HG03135 (cell line): ENCODE measurements around the gene PIGH.
"Not testable (repeated sequence)": the region's sequence is repeated elsewhere in the genome, so short reads cannot be mapped to it uniquely, and the experiment has no call there.

Source experiments
- ATAC-seq: cut with Tn5 transposase; IDR thresholded peaks from one replicate; pipeline ENCODE4 v1.9.1; 2021; ENCODE audit warnings: mild to moderate bottlenecking, moderate library complexity; ENCODE audit not compliant: unreplicated experiment

The PIGH gene

GRCh38 chr14:67609642-67610310 is 9.7 kb upstream of the PIGH start:
- no peak for ATAC-seq

- no peak for ATAC-seq
These were observed 7.6 kb upstream of the PIGH start for GRCh38 chr14:67607646-67608045.

GRCh38 chr14:67602995-67603545 is 3.0 kb upstream of the PIGH start:
- peak; percentile 68 for ATAC-seq

- ATAC-seq = no peak
These were observed 2.0 kb upstream of the PIGH start for GRCh38 chr14:67602076-67602475.

- ATAC-seq = not testable (repeated sequence)
These were observed 500 bp upstream of the PIGH start for GRCh38 chr14:67600562-67600974.

GRCh38 chr14:67595392-67595791 is 4.7 kb downstream of the PIGH start:
- ATAC-seq = no peak

- ATAC-seq = not testable (repeated sequence)
These were observed 6.4 kb downstream of the PIGH start for GRCh38 chr14:67593650-67594049.

- no peak for ATAC-seq
These were observed 10.8 kb downstream of the PIGH start for GRCh38 chr14:67589204-67589770.

- no peak for ATAC-seq
These were observed 13.7 kb downstream of the PIGH start for GRCh38 chr14:67586369-67586768.

- no peak for ATAC-seq
These were observed 15.1 kb downstream of the PIGH start for GRCh38 chr14:67584978-67585377.

GRCh38 chr14:67583711-67584644 is 16.1 kb downstream of the PIGH start:
- no peak for ATAC-seq

GRCh38 chr14:67582061-67582460 is 18.0 kb downstream of the PIGH start:
- no peak for ATAC-seq

GRCh38 chr14:67581643-67582042 is 18.4 kb downstream of the PIGH start:
- no peak for ATAC-seq

- ATAC-seq = no peak
These were observed 19.5 kb downstream of the PIGH start for GRCh38 chr14:67580336-67581171.

GRCh38 chr14:67579636-67580035 is 20.4 kb downstream of the PIGH start:
- ATAC-seq = no peak

GRCh38 chr14:67579040-67579439 is 21.0 kb downstream of the PIGH start:
- no peak for ATAC-seq

- ATAC-seq = no peak
These were observed 21.9 kb downstream of the PIGH start for GRCh38 chr14:67577909-67578749.

- ATAC-seq = no peak
These were observed 22.8 kb downstream of the PIGH start for GRCh38 chr14:67577181-67577808.
